ENCODE measurements around the gene SYNE1.

Gene SYNE1

GRCh38 chr6:152244998-152245630, 392.0 kb downstream of the SYNE1 start:
- Histone ChIP-seq H3K9me3 (ENCODE audit: control insufficient read depth in 5 of 5, low read length in 5 of 5) (no peaks in the 10 kb centered on the region), H3K36me3 (ENCODE audit: control insufficient read depth in 5 of 5, insufficient read depth in 5 of 5, low read length in 5 of 5) (peaks cover 26 to 61% (median 48%) of the 10 kb centered on the region in 5 donors), H3K27me3 (ENCODE audit: control insufficient read depth in 5 of 5, insufficient read depth in 4 of 5, low read length in 5 of 5) (no peaks in the 10 kb centered on the region), H3K27ac (ENCODE audit: low read depth, low read length) (no peak overlapping the region), H3K4me1 (ENCODE audit: control insufficient read depth in 5 of 5, insufficient read depth in 5 of 5, low read length in 5 of 5) (peaks cover 0 to 23% (median 16%) of the 10 kb centered on the region in 5 donors), H3K4me3 (ENCODE audit: low read depth in 1 of 5, low read length in 5 of 5) (no peak overlapping the region), H3K9ac (ENCODE audit: low read length in 5 of 5) (no peak overlapping the region)

- H3K27me3 ChIP-seq (ENCODE audit: control insufficient read depth in 5 of 5, insufficient read depth in 4 of 5, low read length in 5 of 5): no peaks in the 10 kb centered on the region
- no peak overlapping the region for H3K4me3 ChIP-seq (ENCODE audit: low read depth in 1 of 5, low read length in 5 of 5)
- H3K9ac ChIP-seq (ENCODE audit: low read length in 5 of 5): no peak overlapping the region
- H3K36me3 ChIP-seq (ENCODE audit: control insufficient read depth in 5 of 5, insufficient read depth in 5 of 5, low read length in 5 of 5): peaks cover 44 to 82% (median 70%) of the 10 kb centered on the region in 5 donors
- no peaks in the 10 kb centered on the region for H3K9me3 ChIP-seq (ENCODE audit: control insufficient read depth in 5 of 5, low read length in 5 of 5)
- H3K4me1 ChIP-seq (ENCODE audit: control insufficient read depth in 5 of 5, insufficient read depth in 5 of 5, low read length in 5 of 5): peaks cover 0 to 13% (median 8%) of the 10 kb centered on the region in 5 donors
- H3K27ac ChIP-seq (ENCODE audit: low read depth, low read length): no peak overlapping the region
Observed at GRCh38 chr6:152241013-152241766, 396.0 kb downstream of the SYNE1 start.

GRCh38 chr6:152240436-152240835, 396.7 kb downstream of the SYNE1 start:
- Histone ChIP-seq H3K36me3 (ENCODE audit: control insufficient read depth in 5 of 5, insufficient read depth in 5 of 5, low read length in 5 of 5) (peaks cover 48 to 84% (median 74%) of the 10 kb centered on the region in 5 donors), H3K27me3 (ENCODE audit: control insufficient read depth in 5 of 5, insufficient read depth in 4 of 5, low read length in 5 of 5) (no peaks in the 10 kb centered on the region), H3K4me1 (ENCODE audit: control insufficient read depth in 5 of 5, insufficient read depth in 5 of 5, low read length in 5 of 5) (peaks cover 0 to 6% (median under 1%) of the 10 kb centered on the region in 5 donors), H3K9ac (ENCODE audit: low read length in 5 of 5) (no peak overlapping the region), H3K27ac (ENCODE audit: low read depth, low read length) (no peak overlapping the region), H3K9me3 (ENCODE audit: control insufficient read depth in 5 of 5, low read length in 5 of 5) (no peaks in the 10 kb centered on the region), H3K4me3 (ENCODE audit: low read depth in 1 of 5, low read length in 5 of 5) (no peak overlapping the region)

- Histone ChIP-seq H3K27me3 (ENCODE audit: control insufficient read depth in 5 of 5, insufficient read depth in 4 of 5, low read length in 5 of 5) (no peaks in the 10 kb centered on the region), H3K9ac (ENCODE audit: low read length in 5 of 5) (no peak overlapping the region), H3K36me3 (ENCODE audit: control insufficient read depth in 5 of 5, insufficient read depth in 5 of 5, low read length in 5 of 5) (peaks cover 41 to 94% (median 76%) of the 10 kb centered on the region in 5 donors), H3K9me3 (ENCODE audit: control insufficient read depth in 5 of 5, low read length in 5 of 5) (no peaks in the 10 kb centered on the region), H3K4me1 (ENCODE audit: control insufficient read depth in 5 of 5, insufficient read depth in 5 of 5, low read length in 5 of 5) (peaks cover 0 to 3% (median 0%) of the 10 kb centered on the region in 5 donors), H3K27ac (ENCODE audit: low read depth, low read length) (no peak overlapping the region), H3K4me3 (ENCODE audit: low read depth in 1 of 5, low read length in 5 of 5) (no peak overlapping the region)
Observed at GRCh38 chr6:152236370-152237097, 400.6 kb downstream of the SYNE1 start.

GRCh38 chr6:152233547-152234320, 403.4 kb downstream of the SYNE1 start:
- Histone ChIP-seq H3K36me3 (ENCODE audit: control insufficient read depth in 5 of 5, insufficient read depth in 5 of 5, low read length in 5 of 5) (peaks cover 46 to 86% (median 61%) of the 10 kb centered on the region in 5 donors), H3K4me1 (ENCODE audit: control insufficient read depth in 5 of 5, insufficient read depth in 5 of 5, low read length in 5 of 5) (peaks cover 0 to 3% (median 0%) of the 10 kb centered on the region in 5 donors), H3K9ac (ENCODE audit: low read length in 5 of 5) (no peak overlapping the region), H3K9me3 (ENCODE audit: control insufficient read depth in 5 of 5, low read length in 5 of 5) (no peaks in the 10 kb centered on the region), H3K27ac (ENCODE audit: low read depth, low read length) (peak overlapping the region; percentile 19), H3K4me3 (ENCODE audit: low read depth in 1 of 5, low read length in 5 of 5) (no peak overlapping the region), H3K27me3 (ENCODE audit: control insufficient read depth in 5 of 5, insufficient read depth in 4 of 5, low read length in 5 of 5) (no peaks in the 10 kb centered on the region)

GRCh38 chr6:152232501-152233151, 404.5 kb downstream of the SYNE1 start:
- H3K4me1 ChIP-seq (ENCODE audit: control insufficient read depth in 5 of 5, insufficient read depth in 5 of 5, low read length in 5 of 5): peaks cover 0 to 3% (median 0%) of the 10 kb centered on the region in 5 donors
- no peak overlapping the region for H3K9ac ChIP-seq (ENCODE audit: low read length in 5 of 5)
- H3K36me3 ChIP-seq (ENCODE audit: control insufficient read depth in 5 of 5, insufficient read depth in 5 of 5, low read length in 5 of 5): peaks cover 35 to 81% (median 51%) of the 10 kb centered on the region in 5 donors
- no peak overlapping the region for H3K4me3 ChIP-seq (ENCODE audit: low read depth in 1 of 5, low read length in 5 of 5)
- peak overlapping the region; percentile 19 for H3K27ac ChIP-seq (ENCODE audit: low read depth, low read length)
- H3K9me3 ChIP-seq (ENCODE audit: control insufficient read depth in 5 of 5, low read length in 5 of 5): no peaks in the 10 kb centered on the region
- H3K27me3 ChIP-seq (ENCODE audit: control insufficient read depth in 5 of 5, insufficient read depth in 4 of 5, low read length in 5 of 5): no peaks in the 10 kb centered on the region

- Histone ChIP-seq H3K36me3 (ENCODE audit: control insufficient read depth in 5 of 5, insufficient read depth in 5 of 5, low read length in 5 of 5) (peaks cover 24 to 56% (median 33%) of the 10 kb centered on the region in 5 donors), H3K27me3 (ENCODE audit: control insufficient read depth in 5 of 5, insufficient read depth in 4 of 5, low read length in 5 of 5) (no peaks in the 10 kb centered on the region), H3K4me3 (ENCODE audit: low read depth in 1 of 5, low read length in 5 of 5) (no peak overlapping the region), H3K9ac (ENCODE audit: low read length in 5 of 5) (no peak overlapping the region), H3K9me3 (ENCODE audit: control insufficient read depth in 5 of 5, low read length in 5 of 5) (no peaks in the 10 kb centered on the region), H3K27ac (ENCODE audit: low read depth, low read length) (no peak overlapping the region), H3K4me1 (ENCODE audit: control insufficient read depth in 5 of 5, insufficient read depth in 5 of 5, low read length in 5 of 5) (peaks cover 0 to 3% (median 0%) of the 10 kb centered on the region in 5 donors)
Observed at GRCh38 chr6:152229330-152229729, 407.8 kb downstream of the SYNE1 start.

- Histone ChIP-seq H3K27me3 (ENCODE audit: control insufficient read depth in 5 of 5, insufficient read depth in 4 of 5, low read length in 5 of 5) (no peaks in the 10 kb centered on the region), H3K27ac (ENCODE audit: low read depth, low read length) (no peak overlapping the region), H3K4me1 (ENCODE audit: control insufficient read depth in 5 of 5, insufficient read depth in 5 of 5, low read length in 5 of 5) (no peaks in the 10 kb centered on the region), H3K9ac (ENCODE audit: low read length in 5 of 5) (no peak overlapping the region), H3K36me3 (ENCODE audit: control insufficient read depth in 5 of 5, insufficient read depth in 5 of 5, low read length in 5 of 5) (peaks cover 37 to 61% (median 48%) of the 10 kb centered on the region in 5 donors), H3K9me3 (ENCODE audit: control insufficient read depth in 5 of 5, low read length in 5 of 5) (peaks cover 5 to 14% (median 6%) of the 10 kb centered on the region in 5 donors), H3K4me3 (ENCODE audit: low read depth in 1 of 5, low read length in 5 of 5) (no peak overlapping the region)
Observed at GRCh38 chr6:152226119-152226518, 411.0 kb downstream of the SYNE1 start.

- H3K9ac ChIP-seq (ENCODE audit: low read length in 5 of 5): no peak overlapping the region
- peaks cover 5 to 14% (median 6%) of the 10 kb centered on the region in 5 donors for H3K9me3 ChIP-seq (ENCODE audit: control insufficient read depth in 5 of 5, low read length in 5 of 5)
- H3K4me3 ChIP-seq (ENCODE audit: low read depth in 1 of 5, low read length in 5 of 5): no peak overlapping the region
- no peak overlapping the region for H3K27ac ChIP-seq (ENCODE audit: low read depth, low read length)
- no peaks in the 10 kb centered on the region for H3K27me3 ChIP-seq (ENCODE audit: control insufficient read depth in 5 of 5, insufficient read depth in 4 of 5, low read length in 5 of 5)
- no peaks in the 10 kb centered on the region for H3K4me1 ChIP-seq (ENCODE audit: control insufficient read depth in 5 of 5, insufficient read depth in 5 of 5, low read length in 5 of 5)
- peaks cover 39 to 64% (median 49%) of the 10 kb centered on the region in 5 donors for H3K36me3 ChIP-seq (ENCODE audit: control insufficient read depth in 5 of 5, insufficient read depth in 5 of 5, low read length in 5 of 5)
Observed at GRCh38 chr6:152225241-152225934, 411.8 kb downstream of the SYNE1 start.

Measured in subcutaneous abdominal adipose tissue (tissue), 5 donors.